Measurements from ENCODE around the gene PODXL2.
A peak's percentile ranks its signal among the peaks of the same experiment; 100 is the strongest.
"Not testable (repeated sequence)": the region's sequence is repeated elsewhere in the genome, so short reads cannot be mapped to it uniquely, and the experiment has no call there.

Gene PODXL2

DNA sequence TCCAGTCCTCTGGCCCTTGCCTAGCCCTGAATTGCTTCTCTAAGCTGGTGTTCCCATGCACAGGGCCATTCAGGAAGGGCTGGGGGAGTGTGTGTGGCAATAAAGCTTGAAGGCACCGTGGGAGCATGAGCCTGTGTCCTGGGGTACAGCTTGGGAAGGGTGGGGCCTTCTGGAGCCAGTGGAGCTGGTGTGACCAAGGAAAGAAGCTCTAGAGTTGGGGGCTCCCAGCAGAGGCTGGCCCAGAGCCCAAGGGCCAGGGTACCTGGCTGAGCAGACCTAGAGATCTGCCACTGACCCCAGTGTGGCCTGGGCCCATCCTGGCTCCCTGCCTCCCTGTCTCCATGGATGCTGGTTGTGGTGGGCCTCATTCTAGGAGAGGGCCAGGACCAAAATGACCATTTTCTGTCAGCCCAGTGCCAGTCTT, 51.8 kb downstream of the PODXL2 start:
- no peak for FAIRE-seq
- TF ChIP-seq, protein P1, sequence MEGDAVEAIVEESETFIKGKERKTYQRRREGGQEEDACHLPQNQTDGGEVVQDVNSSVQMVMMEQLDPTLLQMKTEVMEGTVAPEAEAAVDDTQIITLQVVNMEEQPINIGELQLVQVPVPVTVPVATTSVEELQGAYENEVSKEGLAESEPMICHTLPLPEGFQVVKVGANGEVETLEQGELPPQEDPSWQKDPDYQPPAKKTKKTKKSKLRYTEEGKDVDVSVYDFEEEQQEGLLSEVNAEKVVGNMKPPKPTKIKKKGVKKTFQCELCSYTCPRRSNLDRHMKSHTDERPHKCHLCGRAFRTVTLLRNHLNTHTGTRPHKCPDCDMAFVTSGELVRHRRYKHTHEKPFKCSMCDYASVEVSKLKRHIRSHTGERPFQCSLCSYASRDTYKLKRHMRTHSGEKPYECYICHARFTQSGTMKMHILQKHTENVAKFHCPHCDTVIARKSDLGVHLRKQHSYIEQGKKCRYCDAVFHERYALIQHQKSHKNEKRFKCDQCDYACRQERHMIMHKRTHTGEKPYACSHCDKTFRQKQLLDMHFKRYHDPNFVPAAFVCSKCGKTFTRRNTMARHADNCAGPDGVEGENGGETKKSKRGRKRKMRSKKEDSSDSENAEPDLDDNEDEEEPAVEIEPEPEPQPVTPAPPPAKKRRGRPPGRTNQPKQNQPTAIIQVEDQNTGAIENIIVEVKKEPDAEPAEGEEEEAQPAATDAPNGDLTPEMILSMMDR (IDR thresholded peaks at IDR 0.05; ENCODE audit: insufficient read depth, missing control alignments), result no peak
- DNase-seq (ENCODE audit: insufficient read length, low spot score), result no peak

DNA sequence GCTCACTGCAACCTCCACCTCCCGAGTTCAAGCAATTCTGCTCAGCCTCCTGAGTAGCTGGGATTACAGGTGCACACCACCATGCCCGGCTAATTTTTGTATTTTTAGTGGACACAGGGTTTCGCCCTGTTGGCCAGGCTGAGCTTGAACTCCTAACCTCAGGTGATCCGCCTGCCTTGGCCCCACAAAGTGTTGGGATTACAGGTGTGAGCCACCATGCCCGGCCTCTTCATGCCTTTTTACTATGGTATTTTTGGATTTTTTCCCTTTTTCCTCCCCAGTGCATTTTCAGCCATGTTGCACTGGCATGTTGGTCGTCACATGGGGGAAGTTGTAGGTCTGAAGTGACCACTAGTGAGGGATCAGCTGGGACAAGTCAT, 53.2 kb downstream of the PODXL2 start:
- not testable (repeated sequence) for DNase-seq (ENCODE audit: insufficient read length, low spot score); FAIRE-seq

DNA sequence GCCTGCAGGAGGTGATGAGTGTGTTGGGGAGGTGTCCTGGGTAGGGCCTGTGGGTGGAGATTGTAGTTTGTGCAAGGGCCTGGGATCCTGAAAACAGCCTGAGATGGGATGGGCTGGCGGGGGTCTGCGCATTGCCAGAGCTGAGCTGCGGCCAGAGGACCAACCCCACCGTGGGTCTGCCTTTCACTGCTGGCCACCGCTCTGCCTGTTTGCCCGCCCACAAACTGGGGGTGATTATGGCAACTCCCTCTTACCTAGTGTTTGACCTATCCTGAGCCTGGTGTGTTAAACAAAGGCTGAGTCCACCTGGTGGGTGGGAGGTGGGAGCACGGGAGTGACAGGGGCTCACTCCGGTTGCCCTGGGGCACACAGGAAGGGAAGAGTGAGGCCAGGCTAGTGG, 53.6 kb downstream of the PODXL2 start:
- DNase-seq (ENCODE audit: insufficient read length, low spot score) (no peak), FAIRE-seq (no peak)
- TF ChIP-seq, protein P1 (IDR thresholded peaks at IDR 0.05; ENCODE audit: insufficient read depth, missing control alignments), result no peak

DNA sequence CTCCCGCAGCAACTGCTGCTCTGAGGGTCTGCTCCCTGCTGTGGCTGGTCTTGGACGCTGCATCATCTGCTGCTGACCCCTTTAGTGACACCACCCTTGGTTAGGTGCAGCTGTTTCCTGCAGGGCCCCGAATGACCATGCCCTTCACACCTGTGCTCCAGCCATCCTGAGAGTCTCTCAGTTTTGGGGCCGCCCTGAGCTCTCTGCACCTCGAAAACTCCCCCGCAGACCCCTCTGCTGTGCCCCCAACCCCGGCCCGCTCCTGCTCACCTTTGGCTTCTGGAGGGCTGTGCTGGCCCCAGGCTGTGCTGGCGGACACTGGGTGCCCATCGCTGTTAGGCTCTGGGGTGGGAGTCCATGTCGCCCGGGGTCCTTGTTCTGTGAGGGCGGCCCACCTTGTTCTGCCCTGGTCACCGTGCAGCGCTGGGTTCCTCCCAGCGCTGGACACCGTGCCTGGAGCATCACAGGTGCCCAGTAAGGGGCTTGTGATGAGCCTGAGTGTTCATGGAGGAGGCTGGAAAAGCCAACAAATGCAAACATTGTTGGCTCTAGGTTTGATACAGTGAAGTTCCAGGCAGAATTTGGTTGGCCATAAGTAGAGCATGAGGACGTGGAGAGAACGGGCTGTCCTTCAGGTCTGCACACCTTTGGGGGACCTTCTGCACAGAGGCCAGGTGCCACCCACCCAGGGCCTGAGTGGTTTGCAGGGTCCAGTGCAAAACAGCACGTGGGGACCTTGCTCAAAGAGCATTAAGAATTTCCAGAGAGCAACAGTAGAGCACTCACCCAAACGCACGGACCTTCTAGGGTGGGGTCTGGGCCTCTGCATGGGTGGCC, 56.1 kb downstream of the PODXL2 start:
- FAIRE-seq (no peak), DNase-seq (ENCODE audit: insufficient read length, low spot score) (no peak)
- TF ChIP-seq, protein P1 (IDR thresholded peaks at IDR 0.05; ENCODE audit: insufficient read depth, missing control alignments), result no peak

DNA sequence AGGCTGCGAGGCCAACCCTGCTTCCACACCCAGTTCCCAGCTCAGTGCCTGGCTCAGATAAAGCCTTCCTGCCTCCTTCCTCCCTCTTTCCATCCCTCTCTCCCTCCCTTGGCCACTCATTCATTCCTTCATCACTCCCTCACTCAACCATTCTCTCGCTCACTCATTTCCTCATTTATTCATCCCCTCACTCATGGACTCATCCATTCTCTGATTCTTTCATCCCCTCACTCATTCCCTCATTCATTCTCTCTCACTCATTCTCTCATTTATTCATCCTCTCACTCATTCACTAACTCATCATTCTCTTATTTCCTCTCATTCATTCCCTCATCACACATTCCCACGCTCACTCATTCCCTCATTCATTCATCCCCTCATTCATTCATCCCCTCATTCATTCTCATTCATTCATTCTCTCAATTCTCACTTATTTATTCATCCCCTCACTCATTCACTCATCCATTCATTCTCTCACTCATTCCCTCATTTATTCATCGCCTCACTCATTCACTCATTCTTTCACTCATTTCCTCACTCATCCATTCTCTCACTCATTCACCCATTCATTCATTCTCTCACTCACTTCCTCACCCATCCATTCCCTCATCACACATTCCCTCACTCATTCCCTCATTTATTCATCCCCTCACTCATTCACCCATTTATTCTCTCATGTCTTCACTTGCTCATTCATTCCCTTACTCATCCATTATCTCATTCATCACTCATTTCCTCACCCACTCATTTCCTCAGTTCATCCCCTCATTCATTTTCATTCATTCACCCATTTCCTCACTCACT, 56.9 kb downstream of the PODXL2 start:
- TF ChIP-seq, protein P1 (IDR thresholded peaks at IDR 0.05; ENCODE audit: insufficient read depth, missing control alignments), result no peak
- DNase-seq (ENCODE audit: insufficient read length, low spot score) (no peak), FAIRE-seq (no peak)

DNA sequence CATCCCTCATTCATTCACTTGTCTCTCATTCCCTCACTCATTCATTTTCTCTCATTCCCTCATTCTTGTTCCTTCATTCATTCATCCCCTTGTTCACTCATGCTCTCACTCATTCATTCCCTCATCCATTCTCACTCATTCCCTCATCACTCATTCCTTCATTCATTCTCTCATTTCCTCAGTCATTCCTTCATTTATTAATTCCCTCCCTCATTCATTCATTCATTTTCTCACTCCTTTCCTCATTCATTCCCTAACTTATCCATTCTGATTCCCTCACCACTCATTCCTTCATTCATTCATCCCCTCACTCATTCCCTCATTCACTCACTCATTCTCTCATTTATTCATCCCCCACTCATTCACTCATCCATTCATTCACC, 57.5 kb downstream of the PODXL2 start:
- no peak for FAIRE-seq
- no peak for DNase-seq (ENCODE audit: insufficient read length, low spot score)
- TF ChIP-seq, protein P1 (IDR thresholded peaks at IDR 0.05; ENCODE audit: insufficient read depth, missing control alignments), result no peak

DNA sequence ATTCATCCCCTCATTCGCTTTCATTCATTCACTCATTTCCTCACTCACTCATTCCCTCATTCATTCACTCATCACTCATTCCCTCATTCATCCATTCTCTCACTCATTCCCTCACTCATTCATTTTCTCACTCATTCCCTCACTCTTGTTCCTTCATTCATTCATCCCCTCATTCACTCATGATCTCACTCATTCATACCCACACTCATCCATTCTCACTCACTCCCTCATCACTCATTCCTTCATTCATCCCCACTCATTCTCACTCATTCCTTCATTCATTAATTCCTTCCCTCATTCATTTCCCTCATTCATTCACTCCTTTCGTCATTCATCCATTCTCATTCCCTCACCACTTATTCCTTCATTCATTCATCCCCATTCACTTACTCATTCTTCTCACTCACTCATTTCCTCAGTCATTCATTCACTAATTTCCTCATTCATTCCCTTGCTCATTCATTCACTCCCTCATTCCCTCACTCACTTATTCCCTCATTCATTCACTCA, 58.3 kb downstream of the PODXL2 start:
- TF ChIP-seq, protein P1 (IDR thresholded peaks at IDR 0.05; ENCODE audit: insufficient read depth, missing control alignments), result no peak
- FAIRE-seq (peak; percentile 35), DNase-seq (ENCODE audit: insufficient read length, low spot score) (no peak)

Measured in D721Med (cell line).